Activated CD8-positive, alpha-beta T cell treated with anti-CD3 and anti-CD28 coated beads for 36 hours (primary cell): ENCODE measurements around the gene KRT80. TPM values are rescaled to one million over a fixed set of nuclear protein-coding genes. Genes with fewer than 3 reads are reported as not detected.

ENCODE experiments used
- ATAC-seq: fragments of 200-7000 bp; cut with Tn5 transposase; one replicate; pipeline ENCODE4 v1.10.0; 2021; ENCODE audit warnings: mild to moderate bottlenecking, moderate library complexity
- CTCF ChIA-PET: fragments of 350-600 bp; sonication (Branson Sonifier 250); formaldehyde crosslinking; loops from one replicate; lab custom pipeline; 2021; ENCODE audit warnings: antibody characterized with exemption; lab: Charles Lee
- POLR2A ChIA-PET: fragments of 350-600 bp; sonication (Branson Sonifier 250); formaldehyde crosslinking; loops from one replicate; lab custom pipeline; 2021; ENCODE audit warnings: antibody characterized with exemption; lab: Charles Lee
- DNase-seq: peaks from one replicate; pipeline ENCODE4 v3.0.0-alpha.2; 2020
- H3K27ac Mint-ChIP-seq: one replicate; pipeline ENCODE4 v1.8.0; 2021; ENCODE audit warnings: mild to moderate bottlenecking, mixed read lengths
- H3K27me3 Mint-ChIP-seq: one replicate; pipeline ENCODE4 v1.8.0; 2021; ENCODE audit warnings: mixed read lengths
- H3K36me3 Mint-ChIP-seq: one replicate; pipeline ENCODE4 v1.8.0; 2021; ENCODE audit warnings: low read depth, mixed read lengths
- H3K4me1 Mint-ChIP-seq: one replicate; pipeline ENCODE4 v1.8.0; 2021; ENCODE audit warnings: low read depth, mixed read lengths
- H3K4me3 Mint-ChIP-seq: one replicate; pipeline ENCODE4 v1.8.0; 2021; ENCODE audit warnings: mild to moderate bottlenecking, moderate library complexity, mixed read lengths
- H3K9me3 Mint-ChIP-seq: one replicate; pipeline ENCODE4 v1.8.0; 2021; ENCODE audit warnings: mixed read lengths
- CTCF ChIP-seq: fragments of 200-600 bp; IDR thresholded peaks from one replicate; pipeline ENCODE4 v1.8.0; 2022; ENCODE audit warnings: antibody characterized with exemption, mild to moderate bottlenecking
- intact Hi-C: fragments of 100-400 bp; cut with micrococcal nuclease; formaldehyde crosslinking; loops from one replicate; pipeline ENCODE4 v1.10.0; 2022
- total RNA-seq, 2 experiments: library from RNA; stranded (reverse); gene quantifications; one replicate each; pipeline ENCODE4 v1.2.3, GENCODE V29; 2021

The KRT80 gene
- total RNA-seq, 2 experiments from 2014 or later: not detected

GRCh38 chr12:52184813-52185212 lies 7.0 kb downstream of the KRT80 start:
- CTCF ChIA-PET: no interaction called here
- Mint-ChIP-seq H3K27ac (no peak overlapping the region), H3K36me3 (no peaks in the 10 kb centered on the region), H3K9me3 (no peaks in the 10 kb centered on the region), H3K27me3 (no peaks in the 10 kb centered on the region), H3K4me3 (no peak overlapping the region), H3K4me1 (peaks cover 2% of the 10 kb centered on the region)
- POLR2A ChIA-PET: no interaction called here
- DNase-seq (no peak), ATAC-seq (no peak)
- no peak for TF ChIP-seq CTCF
- intact Hi-C loops: no loop called here

GRCh38 chr12:52183971-52184370 lies 7.8 kb downstream of the KRT80 start:
- H3K36me3 Mint-ChIP-seq: no peaks in the 10 kb centered on the region
- peaks cover 2% of the 10 kb centered on the region for H3K4me1 Mint-ChIP-seq
- no peak for DNase-seq
- H3K27ac Mint-ChIP-seq: no peak overlapping the region
- H3K27me3 Mint-ChIP-seq: no peaks in the 10 kb centered on the region
- no peak for ATAC-seq
- no peak for TF ChIP-seq CTCF
- CTCF ChIA-PET: no interaction called here
- no peaks in the 10 kb centered on the region for H3K9me3 Mint-ChIP-seq
- POLR2A ChIA-PET: no interaction called here
- H3K4me3 Mint-ChIP-seq: no peak overlapping the region
- intact Hi-C loops: no loop called here

GRCh38 chr12:52183544-52183910 lies 8.3 kb downstream of the KRT80 start:
- intact Hi-C loops: no loop called here
- Mint-ChIP-seq H3K4me1 (peaks cover 2% of the 10 kb centered on the region), H3K4me3 (no peak overlapping the region), H3K27ac (no peak overlapping the region), H3K27me3 (no peaks in the 10 kb centered on the region), H3K9me3 (no peaks in the 10 kb centered on the region), H3K36me3 (no peaks in the 10 kb centered on the region)
- no peak for DNase-seq
- POLR2A ChIA-PET: no interaction called here
- TF ChIP-seq CTCF: no peak
- ATAC-seq: no peak
- CTCF ChIA-PET: no interaction called here

- intact Hi-C loops: no loop called here
- H3K4me1 Mint-ChIP-seq: peaks cover 2% of the 10 kb centered on the region
- no peak overlapping the region for H3K27ac Mint-ChIP-seq
- no peak overlapping the region for H3K4me3 Mint-ChIP-seq
- ChIA-PET POLR2A (no interaction called here), CTCF (no interaction called here)
- no peaks in the 10 kb centered on the region for H3K36me3 Mint-ChIP-seq
- no peaks in the 10 kb centered on the region for H3K9me3 Mint-ChIP-seq
- no peak for ATAC-seq
- no peaks in the 10 kb centered on the region for H3K27me3 Mint-ChIP-seq
- TF ChIP-seq CTCF: no peak
- no peak for DNase-seq
Observed at GRCh38 chr12:52182898-52183543, 8.8 kb downstream of the KRT80 start.

GRCh38 chr12:52182384-52182783 lies 9.4 kb downstream of the KRT80 start:
- TF ChIP-seq CTCF: no peak
- Mint-ChIP-seq H3K9me3 (no peaks in the 10 kb centered on the region), H3K27ac (no peak overlapping the region), H3K4me3 (no peak overlapping the region), H3K36me3 (no peaks in the 10 kb centered on the region), H3K27me3 (no peaks in the 10 kb centered on the region), H3K4me1 (peaks cover 2% of the 10 kb centered on the region)
- ATAC-seq (no peak), DNase-seq (no peak)
- ChIA-PET POLR2A (no interaction called here), CTCF (no interaction called here)
- intact Hi-C loops: no loop called here
